HL-60/S4 treated with retinoic acid at 250 ng/mL for 4 days and 3 days (cell line): ENCODE measurements around the gene UBE2C.

Experiments used
- in situ Hi-C: fragments of 300-500 bp; cut with MboI; formaldehyde crosslinking; loops from 2 replicates; pipeline ENCODE4 v1.7.0; 2022; ENCODE audit warnings: low sequenced_read_pairs

UBE2C gene

DNA sequence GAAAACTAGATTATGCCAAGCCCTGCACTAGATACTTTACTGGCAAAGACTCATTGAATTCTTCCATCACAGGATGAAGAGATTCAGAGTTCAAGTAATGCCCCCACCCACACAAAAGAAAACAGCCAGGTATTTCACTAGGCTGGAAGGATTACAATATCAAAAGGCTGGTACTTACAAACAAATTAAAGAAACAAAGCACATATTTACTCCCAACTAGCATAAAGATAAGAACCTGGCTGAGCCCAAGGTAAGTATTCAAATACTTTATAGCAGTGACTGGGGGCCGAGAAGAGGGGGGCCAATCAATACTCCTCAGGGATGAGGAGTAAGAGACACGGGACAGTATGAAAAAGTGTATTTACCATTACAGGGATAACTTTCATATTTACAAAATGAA, 41.0 kb downstream of the UBE2C start:
- in situ Hi-C loops = no loop called here

DNA sequence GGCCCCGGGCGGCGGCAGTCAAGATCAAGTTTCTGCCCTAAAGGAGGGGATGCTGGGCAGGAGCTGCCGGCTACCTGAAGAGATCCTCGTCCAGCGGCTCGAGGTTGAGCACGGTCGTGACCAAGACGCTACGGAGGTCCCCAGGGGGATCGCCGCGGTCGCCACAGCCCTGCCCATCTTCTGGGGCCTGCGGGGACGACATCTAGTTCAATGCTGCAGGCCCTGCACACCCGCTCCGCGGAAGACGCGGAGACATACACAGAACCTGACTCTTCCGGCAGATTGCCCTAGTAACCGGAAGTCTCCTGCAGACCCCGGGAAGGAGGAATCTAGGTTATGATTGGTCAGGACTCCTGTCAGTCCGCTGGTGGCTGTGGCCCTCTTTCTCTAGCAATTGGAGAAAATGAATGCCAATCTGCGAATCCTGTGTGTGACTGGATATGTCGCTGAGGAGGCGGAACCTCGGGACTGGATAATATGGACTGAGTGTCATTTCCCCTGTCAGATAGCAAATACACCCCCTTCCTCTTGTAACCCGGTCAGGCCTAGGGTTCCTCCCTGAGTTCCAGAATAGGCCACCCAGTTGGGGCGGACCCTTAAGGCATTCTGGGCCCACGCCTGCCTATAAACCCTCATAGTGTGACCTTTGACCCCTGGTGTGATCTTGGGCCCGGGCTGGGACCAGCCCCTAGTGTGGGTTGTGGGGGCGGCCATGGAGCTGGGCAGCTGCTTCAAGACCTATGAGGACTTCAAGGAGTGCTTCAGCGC, 44.9 kb downstream of the UBE2C start, which contains the start of the genes ACOT8 and ZSWIM3:
TSS of gene ACOT8 (minus strand) at position 279 of the 768 bp plus-strand sequence. CDS start at position 202, 77 bp downstream.
TSS of gene ZSWIM3 (plus strand) at position 501 of the 768 bp plus-strand sequence. CDS start at position 713, 212 bp downstream.
- in situ Hi-C loops = no loop called here

DNA sequence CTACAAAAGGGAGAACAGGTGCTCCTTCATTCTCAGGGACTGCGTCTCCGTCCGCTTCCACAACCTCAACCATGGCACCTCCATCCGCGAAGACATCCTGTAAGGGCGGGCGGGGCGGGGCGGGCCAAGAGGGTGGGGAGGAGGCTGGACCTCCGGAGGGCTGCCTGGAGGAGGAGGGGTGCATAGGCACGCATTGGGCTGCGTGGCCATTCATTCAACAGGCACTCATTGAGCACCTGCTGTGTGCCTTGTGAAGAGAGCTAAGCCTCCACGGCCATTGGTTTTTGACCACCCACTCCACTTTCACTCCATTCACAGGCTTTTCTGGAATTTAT, 45.4 kb downstream of the UBE2C start:
- in situ Hi-C loops = no loop called here

DNA sequence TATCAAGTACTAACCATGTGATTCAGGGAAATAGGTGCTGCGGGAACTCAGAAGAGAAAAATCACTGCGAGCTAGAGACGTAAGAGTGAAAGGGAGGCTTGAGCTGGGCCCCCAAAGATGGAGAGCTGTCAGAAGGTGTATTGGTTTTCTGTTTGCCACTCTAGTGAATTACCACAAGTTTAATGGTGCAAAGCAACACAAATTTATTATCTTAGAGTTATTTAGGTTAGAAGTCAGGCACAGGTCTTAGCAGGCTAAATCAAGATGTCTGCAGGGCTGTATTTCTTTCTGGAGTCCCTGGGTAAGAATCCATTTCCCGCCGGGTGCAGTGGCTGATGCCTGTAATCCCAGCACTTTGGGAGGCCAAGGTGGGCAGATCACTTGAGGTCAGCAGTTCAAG, 47.5 kb downstream of the UBE2C start:
- in situ Hi-C loops = no loop called here

DNA sequence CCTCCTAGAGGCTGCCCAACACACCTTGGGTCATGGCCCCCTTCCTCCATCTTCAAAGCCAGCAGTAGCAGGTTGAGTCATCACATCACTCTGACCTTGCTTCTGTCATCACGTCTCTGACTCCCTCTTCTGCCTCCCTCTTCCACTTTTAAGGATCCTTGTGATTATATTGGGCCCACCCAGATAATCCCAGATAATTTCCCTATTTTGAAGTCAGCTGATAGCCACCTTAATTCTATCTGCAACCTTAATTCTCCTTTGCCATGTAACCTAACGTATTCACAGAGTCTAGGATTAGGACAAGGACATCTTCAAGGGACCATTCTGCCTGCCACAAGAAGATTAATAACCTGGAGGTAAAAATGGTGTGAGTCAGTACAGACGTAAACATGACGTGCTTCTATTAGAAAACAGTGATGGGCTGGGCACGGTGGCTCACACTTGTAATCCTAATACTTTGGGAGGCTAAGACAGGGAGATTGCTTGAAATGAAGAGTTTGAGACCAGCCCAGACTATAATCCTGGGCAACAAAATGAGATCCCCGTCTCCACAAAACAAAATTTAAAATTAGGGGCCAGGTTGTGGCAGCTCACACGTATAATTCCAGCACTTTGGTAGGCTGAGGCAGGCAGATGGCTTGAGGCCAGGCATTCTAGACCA, 48.2 kb downstream of the UBE2C start:
- in situ Hi-C loops = no loop called here

DNA sequence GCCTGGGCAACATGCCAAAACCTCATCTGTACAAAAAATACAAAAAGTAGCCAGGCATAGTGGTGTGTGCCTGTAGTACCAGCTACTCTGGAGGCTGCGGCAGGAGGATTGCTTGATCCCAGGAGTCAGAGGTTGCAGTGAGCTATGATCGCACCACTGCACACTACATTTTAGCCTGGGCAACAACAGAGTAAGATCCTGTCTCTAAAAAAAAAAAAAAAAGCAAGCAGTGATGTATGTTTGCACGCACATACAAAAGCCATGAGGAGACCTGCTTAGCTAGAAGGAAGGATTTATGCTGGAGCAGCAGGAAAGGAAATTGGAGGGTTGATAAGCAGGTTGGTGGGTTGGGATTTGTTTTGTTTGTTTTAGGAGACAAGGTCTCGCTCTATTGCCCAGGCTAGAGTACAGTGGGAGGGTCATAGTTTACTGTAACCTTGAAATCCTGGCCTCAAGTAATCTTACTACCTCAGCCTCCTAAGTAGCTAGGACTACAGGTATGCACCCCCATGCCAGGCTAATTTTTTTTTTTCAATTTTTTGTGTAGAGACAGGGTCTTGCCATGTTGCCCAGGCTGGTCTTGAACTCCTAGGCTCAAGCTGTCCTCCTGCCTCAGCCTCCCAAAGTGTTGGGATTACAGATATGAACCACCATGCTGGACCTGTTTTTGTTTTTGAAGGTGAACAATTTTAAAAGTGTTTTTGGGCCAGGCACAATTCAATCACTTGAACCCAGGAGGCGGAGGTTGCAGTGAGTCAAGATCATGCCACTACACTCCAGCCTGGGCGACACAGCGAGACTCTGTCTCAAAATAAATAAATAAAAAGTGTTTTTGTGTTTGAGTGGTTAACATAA, 49.0 kb downstream of the UBE2C start:
- in situ Hi-C loops = no loop called here

DNA sequence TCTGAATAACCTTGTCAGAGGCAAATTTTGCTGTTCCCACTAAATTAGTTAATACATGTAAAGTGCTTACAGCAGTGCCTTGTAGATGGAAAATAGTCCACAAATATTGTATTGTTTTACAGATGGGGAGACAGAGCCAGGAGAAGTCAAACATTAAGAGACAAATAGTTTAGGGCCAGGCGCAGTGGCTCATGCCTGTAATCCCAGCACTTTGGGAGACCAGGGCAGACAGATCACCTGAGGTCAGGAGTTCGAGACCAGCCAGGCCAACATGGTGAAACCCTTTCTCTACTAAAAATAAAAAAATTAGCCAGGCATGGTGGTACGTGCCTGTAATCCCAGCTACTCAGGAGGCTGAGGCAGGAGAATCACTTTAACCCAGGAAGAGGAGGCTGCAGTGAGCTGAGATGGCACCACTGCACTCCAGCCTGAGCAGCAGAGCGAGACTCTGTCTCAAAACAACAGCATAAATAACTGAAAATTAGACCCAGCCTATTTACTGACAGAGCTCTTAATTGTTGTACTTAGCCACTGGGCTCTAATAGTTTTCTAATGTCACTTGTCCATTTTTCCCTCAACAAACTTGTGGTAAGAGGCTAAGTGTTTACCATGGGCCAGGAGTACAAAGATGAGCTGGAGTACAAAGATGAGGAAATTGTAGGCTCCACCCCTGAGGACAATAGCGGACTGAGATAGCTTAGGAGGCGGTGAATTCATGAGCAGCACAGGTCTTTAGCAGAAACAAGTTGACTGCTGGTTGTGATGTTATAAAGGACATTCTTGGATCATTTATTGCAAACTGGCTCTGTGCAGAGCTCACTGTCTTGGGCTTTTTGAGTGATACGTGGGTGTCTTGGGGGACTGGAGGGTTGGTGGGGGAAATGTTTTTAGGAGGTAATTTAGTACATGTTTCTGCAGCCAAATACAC, 51.4 kb downstream of the UBE2C start:
- in situ Hi-C loops = no loop called here

DNA sequence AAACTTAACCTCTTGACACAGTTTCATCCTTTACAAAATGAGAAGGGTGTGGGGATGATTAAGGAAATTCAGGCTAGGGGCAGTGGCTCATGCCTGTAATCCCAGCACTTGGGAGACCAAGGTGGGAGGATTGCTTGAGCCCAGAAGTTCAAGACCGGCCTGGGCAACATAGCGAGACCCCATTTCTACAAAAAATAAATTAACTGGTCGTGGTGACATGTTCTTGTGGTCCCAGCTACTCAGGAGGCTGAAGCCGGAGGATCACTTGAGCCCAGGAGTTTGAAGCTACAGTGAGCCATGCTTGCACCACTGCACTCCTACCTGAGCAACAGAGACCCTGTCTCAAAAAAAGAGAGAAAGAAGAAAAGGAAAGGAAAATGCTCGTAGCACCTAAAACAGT, 54.0 kb downstream of the UBE2C start:
- in situ Hi-C loops = no loop called here
